BLaER1 treated with 17β-estradiol and CSF1 and Interleukin-3, amounts not matched to agents 10 nM and 100 nM (cell line): Measurements from ENCODE around the gene FKBP15.
A peak's percentile ranks its signal among the peaks of the same experiment; 100 is the strongest.

ENCODE experiments used
- H3K27ac ChIP-seq, 11 experiments: shearing (Covaris generic); formaldehyde crosslinking; 2 replicates each; pipeline ENCODE4 v1.8.1; 2022
- H3K27me3 ChIP-seq, 11 experiments: shearing (Covaris generic); formaldehyde crosslinking; 2 replicates each; pipeline ENCODE4 v1.8.1; 2022
- H3K36me3 ChIP-seq, 11 experiments: shearing (Covaris generic); formaldehyde crosslinking; 2 replicates each; pipeline ENCODE4 v1.8.1; 2022
- H3K4me1 ChIP-seq, 10 experiments: shearing (Covaris generic); formaldehyde crosslinking; 2 replicates each; pipeline ENCODE4 v1.8.1; 2022
- H3K4me2 ChIP-seq, 11 experiments: shearing (Covaris generic); formaldehyde crosslinking; 2 replicates each; pipeline ENCODE4 v1.8.1; 2022
- H3K4me3 ChIP-seq, 10 experiments: shearing (Covaris generic); formaldehyde crosslinking; 2 replicates each; pipeline ENCODE4 v1.8.1; 2022
- H3K9ac ChIP-seq, 11 experiments: shearing (Covaris generic); formaldehyde crosslinking; 2 replicates each; pipeline ENCODE4 v1.8.1; 2022
- H3K9me3 ChIP-seq, 11 experiments: shearing (Covaris generic); formaldehyde crosslinking; replicated peaks in 1 of 11; 2 replicates each; pipeline ENCODE4 v1.8.1; 2022
- H4K20me1 ChIP-seq, 11 experiments: shearing (Covaris generic); formaldehyde crosslinking; 2 replicates each; pipeline ENCODE4 v1.8.1; 2022
- Cebpa-rat ChIP-seq, 11 experiments: shearing (Covaris generic); IDR thresholded peaks; 2 replicates each; pipeline ENCODE4 v1.8.1; 2022

FKBP15 gene

GRCh38 chr9:113221003-113221799 lies at the start of gene FKBP15, which contains the start of gene SLC31A1:
Gene FKBP15 (minus strand): TSS chr9:113221277. CDS start chr9:113221243, 34 bp downstream.
Gene SLC31A1 (plus strand): TSS chr9:113221544. CDS start chr9:113256149, 34,605 bp downstream.
- Histone ChIP-seq H3K27ac (peak within 1 kb of the TSS; percentile 79 to 98 (median 85)), H3K9ac (peak within 1 kb of the TSS; percentile 80 to 92 (median 88)), H3K4me2 (peak within 1 kb of the TSS; percentile 88 to 99 (median 95)), H3K4me3 (peak within 1 kb of the TSS; percentile 83 to 98 (median 90)), H3K27me3 (no peaks in the 10 kb centered on the region), H3K36me3 (peaks cover 0 to 47% (median 28%) of the 10 kb centered on the region in 11 experiments; a peak in 17 of 22 replicates), H4K20me1 (peaks cover 0 to 37% (median 13%) of the 10 kb centered on the region in 11 experiments; a peak in 10 of 22 replicates), H3K9me3 (no peaks in the 10 kb centered on the region), H3K4me1 (peaks cover 45 to 68% (median 54%) of the 10 kb centered on the region in 10 experiments)
- no peak for TF ChIP-seq Cebpa-rat (IDR thresholded peaks at IDR 0.05)

- Histone ChIP-seq H3K9me3 (no peaks in the 10 kb centered on the region), H3K4me1 (peaks cover 3 to 12% (median 9%) of the 10 kb centered on the region in 10 experiments; a peak in 15 of 20 replicates), H3K27me3 (no peaks in the 10 kb centered on the region), H3K4me3 (no peak overlapping the region), H4K20me1 (peaks cover 0 to 23% (median 0%) of the 10 kb centered on the region in 11 experiments; a peak in 5 of 22 replicates), H3K4me2 (no peak overlapping the region), H3K9ac (no peak overlapping the region), H3K36me3 (peaks cover 79 to 86% (median 84%) of the 10 kb centered on the region in 11 experiments), H3K27ac (no peak overlapping the region)
- TF ChIP-seq Cebpa-rat (IDR thresholded peaks at IDR 0.05): no peak
Observed at GRCh38 chr9:113269871-113270270, 48.8 kb upstream of the FKBP15 start.

DNA sequence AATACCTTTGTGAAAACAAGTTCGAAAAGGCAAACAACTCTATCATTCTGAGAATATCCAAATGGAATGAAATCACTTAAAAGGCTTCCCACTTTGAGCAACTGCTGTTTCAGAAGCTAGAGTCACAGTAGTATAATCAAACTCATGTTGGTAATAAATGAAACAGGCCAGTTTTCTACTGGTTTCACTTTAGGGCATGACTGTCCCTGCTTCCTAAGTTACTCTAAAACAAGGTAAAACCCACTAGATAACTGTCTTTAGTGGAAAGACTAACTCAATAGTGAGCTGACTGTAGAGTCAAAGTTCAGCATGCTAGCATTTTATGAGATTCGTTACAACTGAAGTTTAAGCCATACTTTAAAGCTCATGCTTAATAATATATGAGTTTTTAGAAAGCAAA lies 48.3 kb upstream of the FKBP15 start:
- Histone ChIP-seq H4K20me1 (peaks cover 0 to 22% (median 0%) of the 10 kb centered on the region in 11 experiments; a peak in 5 of 22 replicates), H3K27me3 (no peaks in the 10 kb centered on the region), H3K4me3 (no peak overlapping the region), H3K4me2 (no peak overlapping the region), H3K36me3 (peaks cover 80 to 91% (median 88%) of the 10 kb centered on the region in 11 experiments), H3K27ac (no peak overlapping the region), H3K9me3 (no peaks in the 10 kb centered on the region), H3K9ac (no peak overlapping the region), H3K4me1 (peaks cover 3 to 12% (median 9%) of the 10 kb centered on the region in 10 experiments; a peak in 15 of 20 replicates)
- TF ChIP-seq Cebpa-rat (IDR thresholded peaks at IDR 0.05): no peak

GRCh38 chr9:113267911-113268566 lies 47.0 kb upstream of the FKBP15 start:
- H3K9ac ChIP-seq: no peak overlapping the region
- H3K9me3 ChIP-seq: no peaks in the 10 kb centered on the region
- no peak overlapping the region for H3K27ac ChIP-seq
- peaks cover 85 to 98% (median 92%) of the 10 kb centered on the region in 11 experiments for H3K36me3 ChIP-seq
- H3K27me3 ChIP-seq: no peaks in the 10 kb centered on the region
- no peak overlapping the region for H3K4me2 ChIP-seq
- H3K4me3 ChIP-seq: no peak overlapping the region
- no peaks in the 10 kb centered on the region for H3K4me1 ChIP-seq
- H4K20me1 ChIP-seq: peaks cover 0 to 17% (median 0%) of the 10 kb centered on the region in 11 experiments; a peak in 4 of 22 replicates
- TF ChIP-seq Cebpa-rat (IDR thresholded peaks at IDR 0.05): no peak

DNA sequence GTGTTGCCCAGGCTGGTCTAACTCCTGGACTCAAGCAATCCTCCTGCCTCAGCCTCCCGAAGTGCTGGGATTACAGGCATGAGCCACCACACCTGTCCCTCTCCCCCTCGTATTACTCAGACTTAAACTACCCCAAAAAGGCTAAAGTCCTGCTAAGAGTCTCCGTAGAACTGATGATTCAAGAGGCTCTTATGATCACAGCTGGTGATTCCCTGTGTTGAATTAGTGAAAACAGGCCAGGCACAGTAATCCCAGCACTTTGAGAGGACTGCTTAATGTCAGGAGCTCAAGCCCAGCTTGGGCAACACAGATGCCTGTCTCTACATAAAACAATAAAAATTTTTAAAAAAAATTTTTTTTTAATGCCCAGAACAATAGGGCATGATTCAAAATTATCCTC lies 45.1 kb upstream of the FKBP15 start:
- Histone ChIP-seq H3K27ac (no peak overlapping the region), H3K9me3 (no peaks in the 10 kb centered on the region), H3K4me1 (no peaks in the 10 kb centered on the region), H3K9ac (no peak overlapping the region), H3K4me3 (no peak overlapping the region), H4K20me1 (peaks cover 0 to 17% (median 0%) of the 10 kb centered on the region in 11 experiments; a peak in 3 of 22 replicates), H3K27me3 (no peaks in the 10 kb centered on the region), H3K36me3 (peaks cover 85 to 98% (median 92%) of the 10 kb centered on the region in 11 experiments), H3K4me2 (no peak overlapping the region)
- TF ChIP-seq Cebpa-rat (IDR thresholded peaks at IDR 0.05): no peak

GRCh38 chr9:113261917-113262671 lies 41.0 kb upstream of the FKBP15 start:
- Histone ChIP-seq H4K20me1 (no peaks in the 10 kb centered on the region; a peak in 1 of 22 replicates), H3K27me3 (no peaks in the 10 kb centered on the region), H3K9ac (no peak overlapping the region), H3K27ac (no peak overlapping the region), H3K4me1 (no peaks in the 10 kb centered on the region), H3K9me3 (no peaks in the 10 kb centered on the region), H3K4me2 (no peak overlapping the region), H3K4me3 (no peak overlapping the region), H3K36me3 (peaks cover 85 to 98% (median 90%) of the 10 kb centered on the region in 11 experiments)
- TF ChIP-seq Cebpa-rat (IDR thresholded peaks at IDR 0.05): no peak

DNA sequence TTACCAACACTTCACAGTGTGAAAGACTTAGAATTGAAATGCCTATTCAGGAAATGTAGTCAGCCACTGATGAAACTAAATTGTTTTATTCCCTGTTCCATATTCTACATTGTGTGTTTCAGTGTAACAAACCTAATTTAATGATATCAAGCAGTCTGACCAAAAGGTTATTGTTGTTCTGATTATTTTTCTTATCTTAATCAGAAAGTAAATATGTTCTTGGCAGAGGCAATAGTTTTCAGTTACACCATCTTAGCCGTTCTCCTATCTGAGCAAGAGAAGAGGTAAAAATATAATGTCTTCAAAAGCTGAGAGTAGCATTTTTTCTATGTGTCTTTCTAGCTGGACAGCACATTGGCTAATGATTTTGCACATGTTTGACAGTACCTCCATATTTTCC lies 37.2 kb upstream of the FKBP15 start:
- Histone ChIP-seq H3K4me3 (no peak overlapping the region), H4K20me1 (peaks cover 0 to 30% (median 0%) of the 10 kb centered on the region in 11 experiments; a peak in 5 of 22 replicates), H3K9me3 (no peaks in the 10 kb centered on the region), H3K36me3 (peaks cover 74 to 100% (median 81%) of the 10 kb centered on the region in 11 experiments), H3K4me1 (peaks cover 0 to 25% (median 8%) of the 10 kb centered on the region in 10 experiments; a peak in 11 of 20 replicates), H3K27ac (no peak overlapping the region), H3K9ac (no peak overlapping the region), H3K27me3 (no peaks in the 10 kb centered on the region), H3K4me2 (no peak overlapping the region)
- TF ChIP-seq Cebpa-rat (IDR thresholded peaks at IDR 0.05): no peak

DNA sequence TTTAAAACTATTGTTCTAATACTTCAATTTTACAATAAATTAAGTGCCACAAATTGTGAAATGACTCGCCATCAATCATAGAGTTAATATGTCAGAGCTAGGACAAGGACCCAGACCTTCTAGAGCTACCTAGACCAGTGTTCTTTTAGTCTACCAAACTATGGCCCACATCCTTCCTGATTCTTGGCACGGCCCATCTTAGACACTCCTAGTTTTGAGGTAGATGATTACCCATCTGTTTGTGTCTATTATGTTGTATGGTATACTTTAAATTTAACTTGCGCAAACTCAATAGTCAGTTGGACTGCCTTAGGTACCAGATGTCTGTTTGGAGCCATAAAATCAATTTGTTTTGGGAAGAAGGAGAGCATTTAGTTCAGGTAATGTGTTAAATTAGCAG lies 36.8 kb upstream of the FKBP15 start:
- no peaks in the 10 kb centered on the region for H3K27me3 ChIP-seq
- no peak overlapping the region for H3K9ac ChIP-seq
- no peak overlapping the region for H3K4me3 ChIP-seq
- H3K4me2 ChIP-seq: no peak overlapping the region
- no peak overlapping the region for H3K27ac ChIP-seq
- H3K9me3 ChIP-seq: no peaks in the 10 kb centered on the region
- no peak for TF ChIP-seq Cebpa-rat (IDR thresholded peaks at IDR 0.05)
- peaks cover 0 to 34% (median 0%) of the 10 kb centered on the region in 11 experiments; a peak in 5 of 22 replicates for H4K20me1 ChIP-seq
- H3K36me3 ChIP-seq: peaks cover 71 to 100% (median 79%) of the 10 kb centered on the region in 11 experiments
- H3K4me1 ChIP-seq: peaks cover 0 to 25% (median 8%) of the 10 kb centered on the region in 10 experiments; a peak in 11 of 20 replicates
